ENCODE measurements around the gene CANT1. TPM values are rescaled to one million over a fixed set of nuclear protein-coding genes. Genes with fewer than 3 reads are reported as not detected.

The CANT1 gene
- total and polyA plus RNA-seq, 9 of the 15 experiments (the other 6 are each of a cell fraction or from before 2014, with no cell fraction given): 2.7 to 66.4 (median 22.5) TPM

- no peak for TF ChIP-seq SMAD1 (IDR thresholded peaks at IDR 0.05; ENCODE audit: low read depth, low read length, partially characterized antibody)
- no peak for TF ChIP-seq GATAD2A (IDR thresholded peaks at IDR 0.05)
- no peak for TF ChIP-seq NFRKB (IDR thresholded peaks at IDR 0.05; ENCODE audit: low read depth)
- peak; percentile 27 for TF ChIP-seq PHF20 (IDR thresholded peaks at IDR 0.05; ENCODE audit: partially characterized antibody)
- TF ChIP-seq SIX5 (IDR thresholded peaks at IDR 0.05; ENCODE audit: borderline replicate concordance in 1 of 2, insufficient read depth in 1 of 2, low read depth in 1 of 2, low read length in 2 of 2): no peak
- TF ChIP-seq ARID4B (CRISPR knock-in tag; IDR thresholded peaks at IDR 0.05): no peak
- no peak for TF ChIP-seq MEIS2 (IDR thresholded peaks at IDR 0.05; ENCODE audit: partially characterized antibody)
- TF ChIP-seq NBN (IDR thresholded peaks at IDR 0.05; ENCODE audit: low read depth): no peak
- TF ChIP-seq SMC3 (conservative IDR thresholded peaks at IDR 0.05; ENCODE audit: insufficient read depth, low read depth, low read length): peak; percentile 67
Measured at GRCh38 chr17:79042421-79043190, 33.0 kb upstream of the CANT1 start (continued).
